OCI-LY7 (cell line): ENCODE results near the gene DDX23.

ENCODE experiments used
- CTCF ChIP-seq: fragments of 200-600 bp; sonication (generic); conservative IDR thresholded peaks from 2 replicates; pipeline ENCODE4 v1.5.1; 2014; ENCODE audit warnings: mild to moderate bottlenecking, antibody characterized with exemption, low read length, moderate library complexity, mixed read lengths
- EZH2phosphoT487 ChIP-seq: fragments of 200-600 bp; sonication (generic); IDR thresholded peaks from 2 replicates; pipeline ENCODE4 v1.6.1; 2018; ENCODE audit warnings: low read depth, borderline replicate concordance, mild to moderate bottlenecking, mixed run types, antibody characterized with exemption, low read length, moderate library complexity, mixed read lengths

DNA sequence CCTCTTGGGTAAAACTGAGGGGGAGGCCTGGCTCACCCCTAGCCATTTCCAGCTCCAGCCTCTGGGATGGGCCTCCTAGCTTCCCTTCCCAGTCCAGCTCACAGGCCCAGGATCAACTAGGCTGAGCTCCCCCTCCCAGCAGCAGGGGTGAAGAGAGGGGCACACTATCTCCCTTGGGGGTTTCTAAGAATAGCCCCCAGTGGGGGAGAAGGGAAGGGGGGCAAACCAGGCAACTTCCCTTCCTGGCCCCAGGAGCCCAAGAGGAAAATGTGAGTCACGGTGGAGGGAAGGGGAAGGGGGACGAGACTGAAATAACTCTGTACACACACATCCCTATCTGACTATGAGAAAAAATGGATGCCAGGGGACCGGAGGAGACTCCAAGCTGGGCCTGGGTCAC, 72.1 kb downstream of the DDX23 start:
- no peak for TF ChIP-seq CTCF
- no peak for TF ChIP-seq EZH2phosphoT487
